GM19463 (cell line): ENCODE results near the gene IKZF4.

ENCODE experiments used
- ATAC-seq: cut with Tn5 transposase; IDR thresholded peaks from one replicate; pipeline ENCODE4 v1.9.1; 2021; ENCODE audit warnings: mild to moderate bottlenecking, moderate library complexity; ENCODE audit not compliant: unreplicated experiment

The IKZF4 gene

GRCh38 chr12:56081393-56082347 lies 60.8 kb downstream of the IKZF4 start:
- ATAC-seq: no peak

DNA sequence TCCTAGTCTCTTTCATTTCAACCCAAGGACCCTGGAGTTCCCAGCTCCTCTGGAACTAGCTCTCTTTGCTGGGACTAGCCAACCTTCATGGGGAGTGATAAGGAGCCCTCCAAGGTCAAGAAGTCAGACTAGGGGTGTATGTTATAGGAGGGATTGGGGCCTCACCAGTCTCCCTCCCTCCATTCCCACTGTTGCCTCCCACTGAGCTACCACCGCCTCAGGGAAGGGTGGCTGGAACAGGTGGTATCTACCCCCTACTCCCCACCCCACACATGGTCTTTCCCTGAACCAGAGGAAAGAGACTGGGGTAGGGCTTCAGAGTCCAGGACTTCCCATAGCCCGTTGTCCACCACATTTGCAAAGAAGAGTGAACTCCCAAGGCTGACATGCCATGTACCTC lies 61.5 kb downstream of the IKZF4 start:
- ATAC-seq: no peak

DNA sequence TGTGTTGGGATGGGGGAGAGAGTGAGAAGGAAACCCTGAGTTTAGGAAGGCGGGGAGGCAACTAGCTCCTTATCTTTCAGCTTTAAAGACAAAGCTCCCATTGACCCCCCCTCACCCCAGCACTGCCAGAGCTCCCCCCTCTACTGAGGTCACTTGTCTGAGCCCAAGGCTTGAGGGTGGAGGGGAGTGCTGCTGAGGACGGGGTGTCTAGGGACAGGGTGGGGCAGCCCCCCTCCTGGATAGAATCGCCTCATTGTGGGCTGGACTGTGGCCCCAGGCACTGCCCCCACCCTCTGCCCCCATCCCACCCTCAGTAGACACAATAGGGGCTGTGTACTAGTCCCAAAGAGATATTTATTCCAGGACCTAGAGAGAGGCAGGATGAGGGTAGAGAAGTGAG lies 62.1 kb downstream of the IKZF4 start:
- ATAC-seq: no peak

DNA sequence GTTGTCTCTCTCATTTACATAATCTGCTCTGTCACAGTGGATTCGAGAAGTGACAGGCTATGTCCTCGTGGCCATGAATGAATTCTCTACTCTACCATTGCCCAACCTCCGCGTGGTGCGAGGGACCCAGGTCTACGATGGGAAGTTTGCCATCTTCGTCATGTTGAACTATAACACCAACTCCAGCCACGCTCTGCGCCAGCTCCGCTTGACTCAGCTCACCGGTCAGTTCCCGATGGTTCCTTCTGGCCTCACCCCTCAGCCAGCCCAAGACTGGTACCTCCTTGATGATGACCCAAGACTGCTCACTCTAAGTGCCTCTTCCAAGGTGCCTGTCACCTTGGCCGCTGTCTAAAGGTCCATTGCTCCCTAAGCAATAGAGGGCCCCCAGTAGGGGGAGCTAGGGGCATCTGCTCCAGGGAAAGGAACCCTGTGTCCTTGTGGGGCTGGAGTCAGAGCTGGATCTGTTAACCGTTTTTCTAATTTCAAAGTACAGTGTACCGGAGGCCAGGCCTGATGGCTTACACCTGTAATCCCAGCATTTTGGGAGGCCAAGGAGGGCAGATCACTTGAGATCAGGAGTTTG lies 64.2 kb downstream of the IKZF4 start:
- ATAC-seq: no peak

- ATAC-seq: no peak
Measured at GRCh38 chr12:56086096-56086495, 65.3 kb downstream of the IKZF4 start.

DNA sequence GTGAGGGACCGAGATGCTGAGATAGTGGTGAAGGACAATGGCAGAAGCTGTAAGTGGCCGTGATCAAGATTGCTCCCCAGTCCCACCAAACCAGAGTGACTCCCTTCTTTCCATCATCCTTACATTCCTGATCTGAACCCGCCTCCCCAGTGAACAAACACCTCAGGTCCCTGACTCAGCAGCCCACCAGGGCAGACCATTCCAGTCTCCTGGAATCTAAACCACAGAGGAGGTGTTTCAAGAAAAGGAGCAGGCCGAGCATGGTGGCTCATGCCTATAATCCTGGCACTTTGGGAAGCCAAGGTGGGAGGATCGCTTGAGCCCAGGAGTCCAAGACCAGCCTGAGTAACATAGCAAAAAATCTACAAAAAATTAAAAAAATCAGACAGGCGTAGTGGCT lies 65.8 kb downstream of the IKZF4 start:
- no peak for ATAC-seq

- ATAC-seq: no peak
Measured at GRCh38 chr12:56087220-56087619, 66.4 kb downstream of the IKZF4 start.
